Measurements from ENCODE around the gene VWA8. TPM values are rescaled to one million over a fixed set of nuclear protein-coding genes. Genes with fewer than 3 reads are reported as not detected.
A peak's percentile ranks its signal among the peaks of the same experiment; 100 is the strongest.
"Not testable (repeated sequence)": the region's sequence is repeated elsewhere in the genome, so short reads cannot be mapped to it uniquely, and the experiment has no call there.

VWA8 gene
- total RNA-seq, 1 donor from 2014 or later = 37.1 TPM

DNA sequence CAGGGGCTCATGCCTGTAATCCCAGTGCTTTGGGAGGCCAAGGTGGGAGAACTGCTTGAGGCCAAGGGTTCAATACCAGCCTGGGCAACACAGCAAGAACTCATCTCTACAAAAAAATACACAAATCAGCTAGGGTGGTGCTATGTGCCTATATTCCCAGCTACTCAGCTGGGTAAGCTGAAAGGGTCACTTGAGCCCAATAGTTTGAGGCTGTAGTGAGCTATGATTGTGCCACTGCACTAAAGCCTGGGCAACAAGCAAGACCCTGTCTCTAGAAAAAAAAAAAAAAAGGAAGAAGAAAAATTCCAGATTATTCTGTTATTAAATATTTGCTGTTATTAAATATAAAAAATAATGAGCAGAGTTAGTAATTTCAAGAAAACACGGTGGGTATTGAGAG lies 372.5 kb downstream of the VWA8 start:
- DNase-seq (ENCODE audit: low spot score) = no peak

DNA sequence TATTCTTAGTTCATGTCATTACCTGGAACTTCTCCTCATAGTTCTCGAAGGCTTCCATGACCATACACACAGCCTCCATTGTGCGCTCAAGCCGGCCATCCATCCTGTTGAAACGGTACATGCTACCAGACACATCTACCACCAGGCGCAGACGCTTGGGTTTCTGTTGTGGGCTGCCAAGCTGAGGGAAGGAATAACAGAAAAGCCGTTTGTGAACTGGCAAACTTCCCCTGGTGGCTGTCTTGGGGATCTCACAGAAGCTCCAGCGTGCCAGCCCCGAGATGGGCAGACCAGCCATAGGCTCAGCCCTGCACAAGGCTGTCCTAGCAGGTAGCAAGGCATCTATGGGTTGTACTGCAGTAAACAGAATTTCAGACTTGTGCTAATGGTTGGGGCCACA lies 373.4 kb downstream of the VWA8 start:
- no peak for DNase-seq (ENCODE audit: low spot score)

DNA sequence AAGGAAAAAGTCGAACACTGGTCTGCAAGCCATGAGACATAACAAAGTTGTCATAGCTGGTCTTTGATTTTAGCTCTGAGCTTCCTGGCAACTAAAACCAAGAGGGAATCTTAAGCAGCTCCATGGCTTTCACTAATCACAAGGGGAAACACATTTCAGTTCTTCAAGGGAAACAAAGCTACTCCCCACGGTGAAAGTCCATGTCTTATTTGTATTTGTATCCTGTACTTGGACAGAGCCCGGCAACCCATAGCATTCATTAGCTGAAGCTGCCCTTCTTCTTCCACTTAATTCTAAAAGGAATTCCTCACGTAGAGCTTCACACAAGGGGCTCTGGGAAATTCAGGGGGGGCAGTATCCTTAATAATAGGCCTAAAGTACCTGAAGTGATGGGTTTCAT lies 374.7 kb downstream of the VWA8 start:
- DNase-seq (ENCODE audit: low spot score) = no peak

DNA sequence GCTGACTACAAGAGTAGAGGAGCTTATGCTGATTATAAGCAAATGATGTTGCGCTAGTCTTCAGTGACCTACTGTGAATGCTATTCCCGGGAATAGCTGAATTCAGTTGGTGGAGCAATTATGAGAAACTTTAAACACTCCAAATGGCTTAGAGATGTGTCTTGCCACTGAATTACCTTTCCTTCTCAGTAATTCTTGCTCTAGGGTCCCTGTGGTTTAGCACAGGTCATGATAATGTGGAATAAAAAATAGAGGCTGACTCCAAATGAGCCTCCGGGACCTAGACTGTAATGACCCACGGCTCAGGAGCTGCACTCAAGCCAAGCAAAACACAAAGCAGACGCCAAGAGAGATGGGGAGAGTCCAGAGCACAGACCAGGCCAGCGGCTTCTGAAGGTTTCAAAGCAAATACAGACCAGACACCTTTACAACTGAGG lies 378.9 kb downstream of the VWA8 start:
- no peak for DNase-seq (ENCODE audit: low spot score)

DNA sequence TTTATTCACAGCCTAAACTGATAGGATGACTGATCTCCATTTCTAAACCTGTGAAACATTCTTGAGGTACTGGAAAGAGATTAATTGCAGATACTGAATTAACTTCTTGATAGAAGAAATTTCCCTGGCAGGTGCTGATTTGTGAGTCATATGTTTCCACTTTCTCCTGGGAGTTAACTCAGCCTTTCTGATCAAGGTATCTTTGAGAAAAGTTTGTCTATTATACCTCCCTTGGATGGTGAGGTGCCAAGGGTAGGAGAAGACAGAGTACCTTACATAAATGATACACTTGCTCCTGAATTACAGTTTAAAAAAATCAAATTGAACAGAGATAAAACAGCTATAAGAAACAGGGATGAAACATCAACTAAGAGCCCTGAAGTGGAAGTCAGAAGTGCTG lies 380.6 kb downstream of the VWA8 start:
- DNase-seq (ENCODE audit: low spot score) = no peak

DNA sequence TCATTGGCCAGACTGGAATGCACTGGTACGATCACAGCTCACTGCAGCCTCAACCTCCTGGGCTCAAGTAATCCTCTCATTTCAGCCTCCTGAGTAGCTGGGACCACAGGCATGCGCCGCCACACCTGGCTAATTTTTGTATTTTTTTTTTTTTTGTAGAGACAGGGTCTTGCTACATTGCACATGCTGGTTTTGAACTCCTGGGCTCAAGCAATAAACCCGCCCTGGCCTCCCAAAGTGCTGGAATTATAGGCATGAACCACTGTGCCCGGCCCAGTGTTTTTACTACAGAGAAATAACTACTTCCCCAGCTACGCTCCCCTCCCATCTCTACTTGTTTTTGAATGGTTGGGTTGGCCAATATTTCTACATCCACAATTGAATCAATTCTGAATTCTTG lies 381.0 kb downstream of the VWA8 start:
- no peak for DNase-seq (ENCODE audit: low spot score)

DNA sequence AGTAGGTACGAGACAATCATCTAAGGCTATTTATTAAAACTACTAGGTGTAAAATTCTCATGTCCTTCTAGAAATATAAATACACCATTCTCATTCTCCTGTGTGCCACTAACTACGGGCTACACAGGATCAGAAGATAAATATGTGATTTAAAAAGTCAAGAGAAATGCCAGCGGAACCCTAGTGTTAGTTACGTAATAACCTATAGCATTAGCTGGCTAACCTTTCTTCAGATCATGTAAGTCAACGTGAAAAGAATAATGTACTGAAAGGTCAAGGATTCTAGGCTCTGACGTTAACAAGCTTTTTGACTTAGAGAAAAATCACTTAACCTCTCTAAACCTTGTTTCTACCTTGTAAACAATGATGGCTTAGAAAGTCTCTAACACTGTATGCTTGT lies 381.7 kb downstream of the VWA8 start:
- DNase-seq (ENCODE audit: low spot score) = no peak

DNA sequence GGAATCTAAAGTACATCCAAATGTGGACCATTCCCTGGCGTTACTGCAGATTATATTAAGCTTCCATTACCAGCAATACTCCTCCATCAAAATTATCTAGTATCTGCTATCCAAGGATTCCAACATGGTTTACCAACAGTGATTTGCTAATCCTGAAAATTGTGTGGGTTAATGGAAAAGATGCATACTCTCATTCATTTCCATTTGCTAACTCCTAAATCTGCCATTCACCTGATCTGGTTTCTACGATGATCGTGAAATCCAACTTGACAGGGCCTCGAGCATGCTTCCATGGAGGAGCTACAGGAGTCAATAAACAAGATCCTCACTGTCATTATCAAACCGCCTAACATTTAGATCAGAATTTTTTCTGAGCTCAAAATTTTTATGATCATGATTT lies 382.5 kb downstream of the VWA8 start:
- DNase-seq (ENCODE audit: low spot score) = no peak

DNA sequence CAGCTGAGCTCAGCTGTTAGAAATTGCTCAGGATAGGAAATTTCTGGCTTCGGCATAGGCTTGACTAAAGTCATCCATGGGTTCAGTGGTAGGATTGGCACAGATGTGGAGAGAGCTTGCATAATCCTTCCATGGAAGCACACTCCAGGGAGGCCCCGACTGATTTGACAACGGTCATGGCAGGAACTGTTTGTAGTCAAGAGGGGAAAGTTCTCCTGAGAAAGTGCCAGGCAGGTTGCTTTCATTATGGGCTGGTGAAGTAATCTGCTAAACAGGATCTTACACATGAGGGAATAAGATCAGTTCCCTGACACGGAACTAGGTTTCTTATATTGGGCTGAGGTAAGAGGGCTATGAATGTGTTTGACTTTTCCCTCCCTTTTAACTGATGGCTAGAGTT lies 383.5 kb downstream of the VWA8 start:
- DNase-seq (ENCODE audit: low spot score) = no peak

DNA sequence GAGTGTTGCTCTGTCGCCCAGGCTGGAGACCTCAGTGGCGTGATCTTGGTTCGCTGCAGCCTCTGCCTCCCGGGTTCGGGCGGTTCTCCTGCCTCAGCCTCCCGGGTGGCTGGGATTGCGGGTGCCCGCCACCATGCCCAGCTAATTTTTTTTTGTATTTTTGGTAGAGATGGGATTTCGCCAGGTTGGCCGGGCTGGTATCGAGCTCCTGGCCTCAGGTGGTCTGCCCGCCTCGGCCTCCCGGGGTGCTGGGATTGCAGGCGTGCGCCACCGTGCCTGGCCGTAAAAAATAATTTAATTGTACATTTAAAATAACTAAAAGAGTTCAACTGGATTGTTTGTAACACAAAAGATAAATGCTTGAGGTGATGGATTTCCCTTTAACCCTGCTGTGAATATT lies 387.3 kb downstream of the VWA8 start:
- not testable (repeated sequence) for DNase-seq (ENCODE audit: low spot score)

DNA sequence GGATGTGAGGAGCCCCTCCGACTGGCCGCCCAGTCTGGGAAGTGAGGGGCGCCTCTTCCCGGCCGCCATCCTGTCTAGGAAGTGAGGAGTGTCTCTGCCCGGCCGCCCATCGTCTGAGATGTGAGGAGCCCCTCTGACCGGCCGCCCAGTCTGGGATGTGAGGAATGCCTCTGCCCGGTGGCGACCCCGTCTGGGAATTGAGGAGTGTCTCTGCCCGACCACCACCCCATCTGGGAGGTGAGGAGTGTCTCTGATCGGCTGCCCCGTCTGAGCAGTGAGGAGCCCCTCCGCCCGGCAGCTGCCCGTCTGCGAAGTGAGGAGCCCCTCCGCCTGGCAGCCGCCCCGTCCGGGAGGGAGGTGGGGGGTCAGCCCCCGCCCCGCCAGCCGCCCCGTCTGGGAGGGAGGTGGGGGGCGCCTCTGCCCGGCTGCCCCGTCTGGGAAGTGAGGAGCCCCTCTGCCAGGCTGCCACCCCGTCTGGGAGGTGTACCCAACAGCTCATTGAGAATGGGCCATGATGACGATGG lies 389.0 kb downstream of the VWA8 start:
- DNase-seq (ENCODE audit: low spot score) = not testable (repeated sequence)

DNA sequence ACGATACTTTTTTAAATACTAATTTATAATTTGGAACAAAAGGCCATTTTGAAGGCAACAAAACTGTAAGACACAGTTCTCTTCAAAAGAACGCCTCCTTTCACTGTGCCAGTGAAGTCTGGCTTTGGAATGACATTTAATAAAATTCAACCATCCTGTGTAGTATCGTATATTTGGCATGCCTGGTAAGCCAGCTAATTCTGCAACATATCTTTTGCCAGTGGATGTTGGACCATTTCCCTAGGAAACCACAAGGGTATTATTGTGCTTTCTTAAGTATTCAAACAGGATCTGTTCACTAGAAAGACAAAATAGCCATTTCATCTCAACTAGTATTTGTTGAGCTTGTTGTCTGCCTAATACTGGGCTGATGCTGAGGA lies 391.9 kb downstream of the VWA8 start:
- DNase-seq (ENCODE audit: low spot score) = no peak

DNA sequence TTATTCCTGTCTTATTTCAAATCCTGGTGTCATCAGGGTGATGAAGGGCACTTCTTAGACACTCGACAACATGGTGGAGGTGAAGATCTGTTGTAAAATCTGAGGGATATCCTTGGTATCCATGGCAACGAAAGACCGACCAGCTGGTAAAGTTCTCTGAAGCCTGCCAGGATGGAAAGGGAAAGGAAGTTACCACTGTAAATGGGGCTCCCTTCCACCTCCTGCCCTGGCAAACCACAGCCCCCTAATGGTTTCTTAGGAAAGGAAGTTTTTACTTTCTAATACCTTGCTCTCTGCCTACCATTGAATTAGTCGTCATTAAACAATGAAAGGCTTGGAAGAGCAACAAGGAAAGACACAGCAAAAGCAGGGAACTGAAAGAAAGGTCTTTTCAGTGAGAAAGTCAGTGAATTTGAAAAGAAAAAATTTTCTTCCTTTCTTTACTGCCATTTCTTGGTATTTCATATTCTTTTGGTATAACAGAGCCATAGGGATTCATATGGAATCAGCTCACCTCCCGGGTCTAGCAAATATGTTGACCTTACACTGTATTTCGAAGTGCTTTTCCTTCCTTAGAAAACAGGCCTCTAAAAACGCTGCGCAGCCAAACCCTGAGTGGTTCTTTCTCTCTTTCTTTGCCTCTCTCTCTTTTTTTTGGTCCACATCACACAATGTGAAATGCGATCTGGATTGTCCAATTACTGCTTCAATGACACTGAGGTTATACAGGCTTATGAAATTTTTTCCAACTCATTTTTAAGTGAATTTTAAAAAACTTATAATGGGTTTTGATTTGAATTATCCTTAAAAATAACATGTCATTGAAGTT lies 392.6 kb downstream of the VWA8 start:
- no peak for DNase-seq (ENCODE audit: low spot score)

DNA sequence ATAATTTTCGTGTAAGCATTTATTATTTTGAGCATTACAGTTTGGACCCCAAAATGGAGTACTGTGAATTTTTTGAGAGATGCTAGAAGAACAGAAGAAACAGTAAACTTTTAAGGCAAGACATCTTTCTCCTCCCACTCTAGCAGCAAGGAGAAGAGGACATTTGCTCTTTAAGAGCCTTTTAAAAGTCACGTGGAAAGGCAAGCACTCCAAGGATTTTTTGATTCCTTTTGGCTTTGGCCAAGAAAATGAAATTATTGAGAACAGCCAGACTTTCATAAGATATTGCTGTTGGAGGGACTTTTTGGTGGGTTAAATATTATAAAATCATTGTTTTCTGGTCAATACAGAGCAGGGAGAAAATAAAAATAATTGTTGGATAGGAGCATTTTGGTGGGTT lies 393.5 kb downstream of the VWA8 start:
- no peak for DNase-seq (ENCODE audit: low spot score)

DNA sequence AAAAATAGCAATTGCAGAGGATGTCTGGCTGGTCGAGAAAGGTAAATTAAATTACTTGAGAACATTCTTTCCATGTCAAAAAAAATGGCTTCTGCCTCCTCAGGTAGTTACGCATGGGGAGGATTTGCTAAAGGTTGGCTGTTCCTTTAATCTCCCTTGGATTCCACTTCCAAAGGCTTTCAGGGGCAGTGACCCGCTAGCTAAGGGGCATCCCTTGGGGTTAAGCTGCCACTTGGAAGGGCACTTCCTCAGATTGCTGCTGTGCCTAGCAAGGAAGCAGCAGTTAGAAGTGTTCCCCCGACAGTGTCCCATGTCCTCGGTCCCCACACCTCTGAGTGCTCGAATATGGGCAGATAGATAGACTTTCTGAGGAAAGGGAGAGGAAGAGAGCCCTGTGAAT lies 395.1 kb downstream of the VWA8 start:
- DNase-seq (ENCODE audit: low spot score) = no peak

DNA sequence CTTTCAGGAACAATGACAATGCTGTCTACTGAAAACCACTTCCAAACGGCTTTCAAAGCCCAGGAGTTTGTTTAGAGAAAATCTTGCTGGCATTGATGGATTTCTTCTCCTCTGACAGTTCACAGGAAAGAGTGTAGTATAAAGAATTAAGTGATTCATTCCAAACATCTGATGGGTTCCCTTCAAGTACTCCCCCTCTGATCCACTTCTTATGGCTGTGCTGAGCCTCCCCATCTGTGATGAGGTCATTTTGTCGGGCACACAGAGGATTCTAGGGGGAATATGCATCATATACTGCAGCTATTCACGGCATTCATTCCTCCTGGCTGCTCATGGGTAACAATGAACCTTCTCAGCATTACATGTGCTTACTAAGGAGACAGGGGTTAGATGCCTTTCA lies 395.7 kb downstream of the VWA8 start:
- no peak for DNase-seq (ENCODE audit: low spot score)

DNA sequence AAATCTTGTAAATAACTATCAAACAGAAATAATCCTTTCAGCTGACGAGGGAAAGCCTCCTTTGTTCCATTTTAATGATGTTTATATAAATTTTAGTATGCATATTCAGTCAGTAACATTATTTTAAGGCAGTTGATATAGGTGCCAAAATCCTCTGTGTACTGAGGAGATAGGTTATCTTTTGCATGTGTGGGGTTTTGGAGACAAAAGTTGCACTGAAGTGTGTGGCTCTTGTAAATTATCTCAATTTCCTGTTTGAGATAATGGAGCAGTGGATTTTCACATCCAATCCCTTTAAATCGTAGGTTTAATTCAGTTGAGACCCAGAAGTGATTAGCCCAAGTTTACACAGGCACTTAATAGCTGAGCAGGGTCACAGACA lies 396.9 kb downstream of the VWA8 start:
- no peak for DNase-seq (ENCODE audit: low spot score)

DNA sequence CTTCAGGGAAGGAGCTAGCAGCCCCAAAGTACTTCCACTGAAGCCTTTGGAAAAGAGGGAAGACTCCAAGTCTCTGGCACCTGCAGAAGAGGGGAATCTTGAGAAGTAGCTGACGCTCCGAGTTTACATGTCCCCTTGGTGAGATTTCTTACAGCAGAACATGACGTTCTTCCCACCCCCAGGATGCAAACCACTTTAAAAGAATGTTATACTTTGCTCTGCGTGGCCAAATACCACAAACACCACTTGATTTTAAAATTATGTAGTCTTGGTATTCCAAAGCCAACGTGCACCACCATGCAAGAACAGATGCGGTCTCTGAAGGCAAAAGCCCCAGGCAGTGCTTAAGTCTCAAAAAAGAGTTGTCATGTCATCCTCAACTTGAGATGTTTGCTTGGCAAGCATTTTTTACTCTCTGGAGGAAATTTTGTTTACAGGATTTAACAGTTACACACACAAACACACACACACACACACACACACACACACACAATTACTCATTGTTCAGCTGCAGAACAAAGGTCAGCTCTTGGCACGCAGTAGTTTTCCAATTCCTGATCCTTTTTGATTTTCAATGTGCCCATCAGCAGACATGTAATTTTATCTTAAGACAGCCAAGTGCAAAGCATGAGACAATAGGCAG lies 397.4 kb downstream of the VWA8 start:
- peak; percentile 22 for DNase-seq (ENCODE audit: low spot score)

DNA sequence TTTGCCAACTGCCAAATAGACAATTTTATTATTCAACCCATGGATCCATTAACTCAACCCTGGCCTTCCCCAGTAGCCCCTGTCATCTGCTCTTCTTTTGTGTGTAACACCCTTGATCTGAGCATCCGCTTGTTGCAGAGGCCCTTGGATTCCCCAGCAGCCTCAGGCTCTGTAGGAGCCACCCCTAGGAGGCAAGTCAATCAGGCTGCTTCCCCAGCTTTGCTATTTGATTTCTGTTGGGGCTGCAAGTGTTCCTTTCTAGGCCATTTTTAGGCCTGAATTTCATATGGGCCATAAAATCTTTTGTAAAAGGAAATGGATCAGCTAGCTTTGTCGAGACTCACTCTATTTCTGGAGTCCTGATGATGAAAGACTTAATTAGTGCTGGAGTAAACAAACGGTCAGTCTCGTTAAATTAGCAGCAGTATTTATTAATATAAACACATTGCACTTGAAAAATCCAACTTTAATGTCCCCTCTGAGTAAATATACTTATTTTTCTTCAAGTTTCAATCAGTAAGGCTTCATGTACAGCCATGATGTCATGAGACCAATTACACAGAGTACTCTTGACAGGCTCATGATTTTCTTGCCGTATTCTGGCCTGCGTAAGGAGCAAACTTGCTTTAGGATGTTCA lies 398.2 kb downstream of the VWA8 start:
- no peak for DNase-seq (ENCODE audit: low spot score)

DNA sequence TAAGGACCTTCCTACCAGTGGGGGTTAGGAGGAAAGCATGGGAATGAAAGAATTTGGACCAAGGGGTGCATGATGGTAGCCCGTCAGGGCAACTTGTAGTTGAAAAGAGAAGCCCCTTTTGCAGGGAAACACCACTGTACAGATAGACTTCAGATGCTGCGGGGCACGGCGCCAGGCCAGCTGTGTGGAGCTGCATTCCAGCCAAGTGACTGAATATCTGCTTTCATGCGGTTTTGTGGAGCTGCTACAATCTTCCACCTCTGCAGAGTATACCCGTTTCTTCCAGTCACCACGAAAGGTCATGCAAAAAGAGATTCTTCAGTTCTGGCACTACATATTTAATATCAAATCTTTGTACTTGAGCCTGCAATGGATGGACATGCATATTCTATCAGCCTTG lies 398.8 kb downstream of the VWA8 start:
- peak; percentile 55 for DNase-seq (ENCODE audit: low spot score)

DNA sequence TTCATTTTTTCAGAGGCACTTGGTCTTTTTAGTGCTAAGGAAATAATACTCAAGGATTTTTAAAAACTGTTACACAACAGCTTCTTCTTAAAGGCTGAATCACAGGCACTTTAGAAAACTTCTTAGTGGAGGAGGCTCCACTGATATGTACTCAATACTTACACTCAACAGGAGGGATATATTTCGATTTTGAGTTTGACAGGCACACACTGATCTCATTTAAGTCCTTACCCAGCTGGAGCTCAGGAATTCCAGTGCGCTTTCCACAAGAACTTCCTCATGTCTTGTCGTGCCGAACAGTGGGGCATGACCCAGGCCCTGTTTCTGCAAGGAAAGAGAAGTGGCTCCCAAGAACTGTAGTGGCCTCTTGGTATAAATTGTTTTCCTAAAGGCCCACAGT lies 399.7 kb downstream of the VWA8 start:
- DNase-seq (ENCODE audit: low spot score) = no peak

DNA sequence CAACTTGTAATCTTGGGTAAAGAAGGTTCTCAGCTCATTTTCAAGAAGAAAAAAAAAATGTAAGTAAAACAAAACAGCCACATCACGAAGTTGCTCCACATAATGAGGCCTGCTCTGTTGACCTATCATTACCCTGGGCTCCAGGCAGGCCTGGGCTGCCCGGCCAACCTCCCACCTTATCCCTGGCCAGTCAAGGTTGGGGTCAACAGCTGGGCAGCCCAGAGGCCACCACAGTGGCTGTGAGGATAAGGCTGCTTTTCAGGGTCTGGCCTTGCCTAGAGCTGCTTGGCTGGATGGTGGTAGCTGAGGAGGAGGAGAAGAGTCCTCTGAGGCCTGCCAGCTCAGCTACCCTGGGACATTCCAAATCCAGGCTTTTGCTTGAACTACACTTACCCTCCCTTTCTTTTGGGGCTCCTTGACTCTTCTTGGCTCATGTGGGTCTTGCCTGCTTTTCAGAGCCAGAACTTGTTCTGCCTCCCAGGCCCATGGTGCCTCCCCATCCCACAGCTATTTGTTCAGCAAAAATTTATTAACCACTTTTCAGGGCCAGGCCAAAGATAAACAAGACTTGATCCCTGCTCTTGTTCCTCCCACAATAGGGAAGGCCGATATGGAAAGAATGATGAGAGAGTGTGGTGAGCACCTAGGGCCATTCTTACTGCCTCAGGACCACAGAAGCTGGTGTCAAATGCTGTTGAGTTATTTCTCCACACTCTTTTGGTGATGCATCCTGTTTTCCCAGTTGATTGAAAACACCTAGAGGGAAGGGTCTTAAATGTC lies 401.9 kb downstream of the VWA8 start:
- DNase-seq (ENCODE audit: low spot score) = no peak

Data from mucosa of gallbladder (tissue), 1 donor.